GM12872 (cell line): ENCODE measurements around the gene SMIM5.

Source experiments
- CTCF ChIP-seq: IDR thresholded peaks from 3 replicates; pipeline ENCODE4 v1.5.1; 2011; ENCODE audit warnings: low read depth, mild to moderate bottlenecking, low read length, moderate library complexity; ENCODE audit not compliant: insufficient read depth

SMIM5 gene

GRCh38 chr17:75616521-75617122 lies 16.6 kb upstream of the SMIM5 start:
- TF ChIP-seq CTCF = no peak

DNA sequence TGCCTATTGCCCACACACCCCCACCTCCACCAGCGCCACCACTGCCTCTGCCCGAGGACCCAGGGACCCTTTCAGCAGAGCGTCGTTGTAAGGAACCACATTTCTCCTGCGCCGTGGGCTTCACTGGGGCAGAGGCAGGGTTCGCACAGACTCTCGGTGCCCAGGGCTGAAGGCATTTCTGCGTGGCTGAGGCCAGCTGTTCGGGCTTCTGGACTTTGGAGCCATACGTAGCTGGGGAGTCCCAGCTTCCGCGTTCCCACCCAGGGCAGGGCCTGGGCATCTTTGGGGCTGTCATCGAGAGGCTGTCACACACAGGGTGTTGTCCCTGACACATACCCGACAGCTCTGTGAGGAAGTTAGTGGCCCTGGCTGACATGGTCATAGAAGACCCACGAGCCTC lies 16.0 kb upstream of the SMIM5 start:
- no peak for TF ChIP-seq CTCF

GRCh38 chr17:75617675-75618074 lies 15.6 kb upstream of the SMIM5 start:
- TF ChIP-seq CTCF = no peak

DNA sequence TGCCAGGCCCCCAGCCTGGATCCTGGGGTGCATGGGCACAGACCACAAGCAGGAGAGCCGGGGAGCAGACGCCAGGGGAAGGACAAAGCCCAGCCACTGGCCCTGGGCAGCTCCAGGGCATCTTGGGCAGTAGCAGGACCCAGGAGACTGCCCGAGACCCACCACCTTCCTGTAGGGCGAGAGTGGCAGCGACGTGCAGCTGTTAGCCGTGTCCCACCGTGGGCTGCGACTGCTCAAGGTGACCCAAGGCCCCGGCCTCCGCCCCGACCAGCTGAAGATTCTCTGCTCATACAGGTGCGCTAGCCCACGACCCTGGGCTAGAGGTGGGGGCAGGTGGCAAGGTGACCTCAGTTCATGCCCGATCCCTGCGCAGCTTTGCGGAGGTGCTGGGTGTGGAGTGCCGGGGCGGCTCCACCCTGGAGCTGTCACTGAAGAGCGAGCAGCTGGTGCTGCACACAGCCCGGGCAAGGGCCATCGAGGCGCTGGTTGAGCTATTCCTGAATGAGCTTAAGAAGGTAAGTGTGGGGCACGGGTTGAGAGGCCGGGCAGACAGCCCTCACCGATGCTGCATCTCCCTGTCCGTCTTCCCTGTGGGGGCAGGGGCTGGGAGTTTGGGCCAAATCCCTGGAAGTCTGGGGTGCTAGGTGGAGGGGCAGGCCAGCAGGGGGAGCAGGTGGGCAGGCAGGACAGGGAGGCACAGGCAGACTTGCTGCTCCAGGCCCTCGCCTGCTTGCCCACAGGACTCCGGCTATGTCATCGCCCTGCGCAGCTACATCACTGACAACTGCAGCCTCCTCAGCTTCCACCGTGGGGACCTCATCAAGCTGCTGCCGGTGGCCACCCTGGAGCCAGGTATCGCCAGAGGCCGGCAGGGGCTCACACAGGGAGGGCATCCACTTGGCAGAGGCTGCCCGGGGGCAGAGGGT lies 13.5 kb upstream of the SMIM5 start:
- peak; percentile 62 for TF ChIP-seq CTCF

- no peak for TF ChIP-seq CTCF
These were observed 11.7 kb upstream of the SMIM5 start for GRCh38 chr17:75621489-75621888.

DNA sequence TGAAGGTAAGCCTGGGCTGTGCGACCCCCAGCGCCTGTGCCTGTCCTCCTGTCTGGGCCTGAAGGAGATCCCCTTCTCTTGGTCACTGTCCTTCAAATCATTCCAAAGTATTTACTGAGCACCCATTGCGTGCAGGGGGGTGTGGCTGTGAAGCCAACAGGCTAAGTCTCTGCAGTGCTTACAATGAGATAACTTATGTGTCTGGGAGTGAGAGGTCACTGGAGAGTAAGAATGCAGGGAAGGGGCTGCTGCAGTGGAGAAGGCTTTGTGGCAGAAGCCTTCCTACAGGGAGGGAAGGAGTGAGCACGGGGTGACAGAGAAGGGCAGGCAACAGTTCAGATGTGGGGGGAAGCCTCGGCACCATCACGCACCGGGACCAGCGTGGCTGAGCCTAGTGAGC lies 11.2 kb upstream of the SMIM5 start:
- no peak for TF ChIP-seq CTCF

DNA sequence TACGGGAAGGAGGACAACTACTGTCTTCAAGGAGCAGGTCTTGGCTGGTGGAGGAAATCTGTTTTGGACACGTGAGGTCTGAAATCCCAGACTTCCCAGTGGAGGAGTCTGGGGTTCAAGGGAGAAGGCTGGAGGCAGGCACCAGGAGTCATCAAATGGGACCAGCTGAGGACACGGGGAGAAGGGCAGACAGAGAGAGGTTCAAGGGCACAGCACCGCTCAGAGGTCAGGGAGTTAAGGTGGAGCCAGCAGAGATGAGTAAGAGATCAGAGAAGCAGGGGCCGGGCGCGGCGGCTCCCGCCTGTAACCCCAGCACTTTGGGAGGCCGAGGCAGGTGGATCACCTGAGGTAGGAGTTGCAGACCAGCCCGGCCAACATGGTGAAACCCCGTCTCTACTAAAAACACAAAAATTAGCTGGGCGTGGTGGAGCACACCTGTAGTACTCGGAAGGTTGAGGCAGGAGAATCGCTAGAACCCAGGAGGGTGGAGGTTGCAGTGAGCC lies 10.4 kb upstream of the SMIM5 start:
- no peak for TF ChIP-seq CTCF
